ENCODE results near the gene FABP7. TPM values are rescaled to one million over a fixed set of nuclear protein-coding genes. Genes with fewer than 3 reads are reported as not detected.

Gene FABP7
- total RNA-seq = not detected in 2 replicates

DNA sequence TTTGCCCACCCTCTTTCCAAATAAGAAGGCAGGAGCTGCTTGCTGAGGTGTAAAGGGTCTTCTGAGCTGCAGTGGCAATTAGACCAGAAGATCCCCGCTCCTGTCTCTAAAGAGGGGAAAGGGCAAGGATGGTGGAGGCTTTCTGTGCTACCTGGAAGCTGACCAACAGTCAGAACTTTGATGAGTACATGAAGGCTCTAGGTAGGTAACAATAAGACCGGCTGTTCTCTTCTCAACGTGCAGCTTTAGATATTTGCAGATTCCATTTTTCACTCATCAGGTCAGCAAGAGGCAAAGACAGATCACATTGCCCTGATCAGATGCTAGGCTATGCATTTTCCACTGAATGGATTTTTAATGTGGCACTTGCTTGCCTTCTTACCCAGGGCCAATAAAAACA lies at the start of gene FABP7:
Gene FABP7, plus strand, starts transcription at position 50 of the 400 bp plus-strand sequence. Its CDS starts 79 bp downstream, at position 129.

DNA sequence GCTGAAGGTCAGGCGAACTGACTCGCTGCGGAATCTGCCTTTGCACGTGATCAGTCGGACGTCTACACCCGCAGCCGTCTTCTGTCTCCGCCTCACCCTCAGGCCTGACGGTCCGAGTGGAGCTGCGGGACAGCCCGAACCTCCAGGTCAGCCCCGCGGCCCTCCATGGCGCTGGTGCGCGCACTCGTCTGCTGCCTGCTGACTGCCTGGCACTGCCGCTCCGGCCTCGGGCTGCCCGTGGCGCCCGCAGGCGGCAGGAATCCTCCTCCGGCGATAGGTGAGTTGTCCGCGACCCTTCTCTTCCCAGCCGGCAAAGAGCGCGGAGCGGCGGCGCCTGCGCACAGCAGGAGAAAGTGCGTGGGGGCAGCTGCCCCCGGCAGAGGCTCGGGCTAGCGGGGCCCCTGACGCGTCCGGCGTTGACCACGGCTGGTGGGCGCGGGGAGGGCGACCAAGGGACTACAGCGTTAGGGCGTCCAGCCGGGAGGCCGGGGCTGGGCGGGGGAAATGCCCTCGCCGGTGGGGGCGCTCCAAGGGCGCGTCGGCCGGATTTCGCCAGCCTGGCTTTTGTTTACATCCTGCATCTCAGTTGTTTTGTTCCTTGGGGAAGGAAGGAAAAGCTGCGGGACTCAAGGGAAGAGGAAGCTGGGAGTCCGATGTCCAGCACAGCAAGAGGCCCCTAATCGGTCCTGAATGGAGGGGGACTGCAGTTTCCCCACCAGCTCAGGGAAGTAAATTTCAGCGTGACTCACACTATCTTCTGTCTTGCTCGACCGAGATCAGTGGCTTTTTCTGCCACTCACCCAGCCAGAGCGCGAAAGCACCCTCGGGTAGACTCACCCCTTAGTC lies 9.9 kb downstream of the FABP7 start, which contains the start of gene SMPDL3A:
Gene SMPDL3A, plus strand, starts transcription at position 77 of the 846 bp plus-strand sequence. Its CDS starts 89 bp downstream, at position 166.

Other genes with a start within 250 kb of the FABP7 start
- not detected in 2 replicates for gene PKIB, start 169.3 kb upstream of the FABP7 start, total RNA-seq
- gene SMPDL3A, start 9.5 kb downstream of the FABP7 start, total RNA-seq = 3.3 and 3.5 TPM in 2 replicates
- under 0.01 TPM in 1 of 2 replicates, not detected in the other for gene CLVS2, start 216.5 kb downstream of the FABP7 start, total RNA-seq

Measured in endothelial cell of coronary artery (primary cell).